KG1 (cell line): ENCODE measurements around the gene RASAL1.

Experiments
- DNase-seq: peaks from one replicate; lab custom pipeline; 2025; lab: John Stamatoyannopoulos, UW

RASAL1 gene

DNA sequence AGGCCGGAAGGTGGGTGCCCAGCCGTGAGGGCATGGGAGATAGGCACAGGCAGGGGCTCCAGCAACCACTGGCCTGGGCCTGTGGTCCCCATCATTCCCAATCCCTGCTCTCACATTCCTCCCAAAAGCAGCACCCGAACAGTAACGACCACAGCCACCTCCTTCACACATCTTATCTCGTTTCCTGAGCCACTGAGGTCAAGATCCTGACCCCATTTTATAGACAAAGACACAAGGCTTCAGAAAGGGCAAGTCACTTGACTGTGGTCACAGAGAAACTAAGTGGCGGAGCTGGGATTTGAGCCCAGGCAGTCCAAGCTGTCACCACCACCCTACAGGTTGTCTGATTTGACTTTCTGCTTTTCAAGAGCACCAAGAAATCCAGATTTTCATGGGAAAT lies 40.2 kb downstream of the RASAL1 start:
- DNase-seq, result no peak

DNA sequence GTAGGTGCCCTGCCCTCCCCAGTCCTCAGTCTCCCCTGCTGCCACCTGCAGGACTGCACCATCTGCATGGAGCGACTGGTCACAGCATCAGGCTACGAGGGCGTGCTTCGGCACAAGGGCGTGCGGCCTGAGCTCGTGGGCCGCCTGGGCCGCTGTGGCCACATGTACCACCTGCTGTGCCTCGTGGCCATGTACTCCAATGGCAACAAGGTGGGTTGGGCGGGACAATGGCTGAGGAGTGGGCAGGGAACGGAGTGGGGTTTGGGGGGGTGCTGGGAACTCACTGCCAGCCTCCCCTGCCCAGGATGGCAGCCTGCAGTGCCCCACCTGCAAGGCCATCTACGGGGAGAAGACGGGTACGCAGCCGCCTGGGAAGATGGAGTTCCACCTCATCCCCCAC lies 40.8 kb downstream of the RASAL1 start:
- DNase-seq, result no peak

GRCh38 chr12:113093409-113094101 lies 42.0 kb downstream of the RASAL1 start:
- DNase-seq, result no peak

DNA sequence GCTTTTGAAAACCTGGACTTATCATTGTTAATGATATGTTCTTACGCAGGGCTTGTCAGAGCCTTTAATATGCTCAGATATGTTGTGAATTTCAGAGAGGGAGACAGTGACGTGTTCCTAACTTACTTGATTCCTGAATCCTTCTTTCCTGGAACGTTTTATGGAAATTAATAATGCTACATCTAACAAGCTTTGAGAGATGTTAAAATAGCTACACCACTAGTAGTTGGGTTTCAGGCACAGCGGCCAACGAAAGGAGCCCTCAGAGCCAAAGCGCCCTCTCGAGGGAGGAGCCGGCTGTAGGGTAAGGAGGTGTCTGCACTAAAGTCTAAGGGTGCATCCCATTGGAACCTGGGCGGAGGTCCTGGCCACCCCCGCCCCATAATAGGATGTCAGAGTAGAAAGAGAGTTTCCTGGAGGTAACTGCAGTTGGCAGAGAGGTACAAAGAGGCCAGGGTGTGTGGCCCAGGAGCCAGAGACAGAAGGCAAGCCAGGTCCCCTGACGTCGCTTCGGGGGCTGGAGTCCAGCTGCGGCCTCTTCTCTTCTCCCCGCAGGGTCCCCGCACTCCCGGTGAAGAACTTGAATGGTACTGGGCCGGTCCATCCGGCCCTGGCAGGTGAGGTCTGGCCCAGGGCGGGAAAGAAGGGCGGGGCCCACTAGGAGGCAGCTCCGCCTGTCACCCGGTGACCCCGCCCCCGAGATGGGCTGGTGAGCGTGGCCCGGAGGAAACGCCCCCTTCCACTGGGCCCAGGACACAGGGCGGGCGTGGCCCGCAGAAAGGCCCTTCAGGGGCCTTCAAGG lies 42.8 kb downstream of the RASAL1 start:
- DNase-seq, result no peak

DNA sequence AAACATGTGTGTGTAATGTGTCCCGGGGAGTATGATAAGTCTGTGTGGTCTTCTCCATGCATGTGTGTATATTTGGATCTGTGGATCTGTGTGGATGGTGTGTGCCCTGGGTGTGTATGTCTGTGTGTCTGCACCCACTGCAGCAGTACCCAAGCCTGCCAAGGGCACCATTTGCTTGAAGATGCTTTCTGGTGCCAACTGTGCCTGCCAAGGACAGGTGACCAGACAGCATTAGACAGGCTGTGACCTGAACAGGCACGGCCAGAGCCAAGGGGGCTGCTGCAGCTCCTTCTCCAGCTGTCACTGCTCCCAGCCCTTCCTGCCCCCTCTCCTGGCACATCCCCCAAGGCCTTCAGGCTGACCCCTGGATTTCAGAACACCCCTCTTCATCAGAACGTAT lies 44.1 kb downstream of the RASAL1 start:
- no peak for DNase-seq

- no peak for DNase-seq
Observed at GRCh38 chr12:113090740-113091139, 44.8 kb downstream of the RASAL1 start.

DNA sequence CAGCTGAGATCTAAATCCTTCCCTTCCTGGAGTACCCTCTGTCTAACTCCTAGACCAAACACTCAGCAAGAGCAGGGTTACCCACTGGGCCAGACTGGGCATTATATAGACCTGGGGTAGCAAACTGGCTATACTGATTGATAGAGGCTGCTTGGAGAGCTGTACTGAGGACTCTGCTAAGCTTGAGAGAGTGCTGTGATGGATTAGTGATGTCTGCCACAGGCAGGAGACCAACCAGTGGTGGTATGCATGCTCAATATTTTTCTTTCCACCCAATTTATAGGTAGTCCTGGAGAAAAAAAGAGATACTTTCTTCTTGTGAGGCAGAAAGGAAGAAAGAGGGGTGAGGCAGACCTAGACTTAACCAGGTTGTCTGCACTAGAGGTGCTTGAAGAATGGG lies 45.7 kb downstream of the RASAL1 start:
- no peak for DNase-seq

DNA sequence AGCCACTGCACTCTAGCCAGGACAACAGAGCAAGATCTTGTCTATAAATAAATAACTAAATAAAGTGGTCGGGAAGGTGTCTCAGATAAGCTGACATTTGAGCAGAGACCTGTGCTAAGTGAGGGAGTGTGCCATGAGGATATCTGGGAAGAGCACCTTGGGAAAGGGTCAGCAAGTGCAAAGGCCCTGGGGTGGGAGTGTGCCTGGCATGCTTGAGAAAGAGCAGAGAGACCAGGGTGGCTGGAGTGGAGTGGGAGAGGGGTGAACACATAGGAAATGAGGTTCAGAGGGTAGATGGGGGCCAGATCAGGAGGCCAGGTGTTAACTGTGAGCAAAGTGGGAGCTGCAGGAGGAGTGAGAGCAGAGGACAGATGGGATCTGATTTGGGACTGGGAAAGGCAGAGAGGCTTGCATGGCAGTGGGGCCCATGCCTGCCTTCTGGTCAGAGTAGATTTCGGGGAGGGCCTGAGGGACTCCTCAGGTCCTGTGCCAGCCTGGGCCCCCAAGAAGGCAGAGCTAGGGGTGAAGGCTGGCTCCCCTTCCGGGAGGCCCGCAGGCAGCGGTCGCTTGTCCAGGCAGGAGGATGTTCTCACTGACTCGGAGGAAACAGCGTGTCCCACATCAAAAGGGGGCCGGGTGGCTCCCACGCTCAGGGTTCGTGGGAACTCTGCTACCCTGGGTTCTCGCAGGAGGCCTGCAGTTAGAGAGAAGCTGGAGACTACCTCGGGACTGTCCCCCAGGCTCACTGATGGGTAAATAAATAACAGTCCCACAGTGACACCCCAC lies 46.4 kb downstream of the RASAL1 start:
- no peak for DNase-seq

GRCh38 chr12:113088037-113088436 lies 47.5 kb downstream of the RASAL1 start:
- DNase-seq, result no peak

- no peak for DNase-seq
Observed at GRCh38 chr12:113087193-113087592, 48.4 kb downstream of the RASAL1 start.

- DNase-seq, result no peak
Observed at GRCh38 chr12:113086249-113087164, 49.1 kb downstream of the RASAL1 start.

- DNase-seq, result no peak
Observed at GRCh38 chr12:113083863-113084435, 51.6 kb downstream of the RASAL1 start.

- no peak for DNase-seq
Observed at GRCh38 chr12:113082486-113083148, 52.9 kb downstream of the RASAL1 start.

DNA sequence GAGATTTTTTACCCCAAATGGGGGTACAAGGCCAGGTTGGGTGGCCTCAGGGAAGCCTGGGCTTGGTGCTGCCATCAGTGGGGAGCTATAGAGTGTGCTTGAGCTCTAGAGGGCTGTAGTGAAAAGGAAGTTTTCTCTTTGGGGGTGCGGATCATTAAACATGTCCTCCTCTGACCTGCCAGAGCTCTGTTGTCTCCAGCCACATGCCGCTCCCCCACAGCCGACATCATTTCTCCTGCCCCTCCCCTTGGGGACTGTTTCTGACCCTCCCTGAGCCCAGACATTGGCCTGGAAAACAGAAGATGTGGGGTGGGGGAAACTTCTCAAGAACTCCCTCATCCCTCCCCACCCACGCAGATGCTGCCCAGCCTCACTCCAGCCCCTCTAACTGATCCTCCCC lies 53.7 kb downstream of the RASAL1 start:
- no peak for DNase-seq

DNA sequence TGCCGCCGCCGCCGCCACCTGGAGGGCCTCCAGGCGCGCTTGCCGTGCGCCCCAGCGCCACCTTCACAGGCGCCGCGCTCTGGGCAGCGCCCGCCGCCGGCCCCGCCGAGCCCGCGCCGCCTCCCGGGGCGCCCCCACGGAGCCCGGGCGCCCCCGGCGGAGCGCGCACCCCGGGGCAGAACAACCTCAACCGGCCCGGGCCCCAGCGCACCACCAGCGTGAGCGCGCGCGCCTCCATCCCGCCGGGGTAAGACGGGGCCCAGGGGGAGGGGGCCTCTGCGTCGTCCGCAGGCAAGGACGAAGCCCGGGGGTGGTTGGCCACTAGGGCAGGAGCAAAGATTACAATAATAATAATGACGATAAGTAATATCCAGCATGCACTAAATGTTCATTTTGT lies 57.7 kb downstream of the RASAL1 start:
- no peak for DNase-seq

DNA sequence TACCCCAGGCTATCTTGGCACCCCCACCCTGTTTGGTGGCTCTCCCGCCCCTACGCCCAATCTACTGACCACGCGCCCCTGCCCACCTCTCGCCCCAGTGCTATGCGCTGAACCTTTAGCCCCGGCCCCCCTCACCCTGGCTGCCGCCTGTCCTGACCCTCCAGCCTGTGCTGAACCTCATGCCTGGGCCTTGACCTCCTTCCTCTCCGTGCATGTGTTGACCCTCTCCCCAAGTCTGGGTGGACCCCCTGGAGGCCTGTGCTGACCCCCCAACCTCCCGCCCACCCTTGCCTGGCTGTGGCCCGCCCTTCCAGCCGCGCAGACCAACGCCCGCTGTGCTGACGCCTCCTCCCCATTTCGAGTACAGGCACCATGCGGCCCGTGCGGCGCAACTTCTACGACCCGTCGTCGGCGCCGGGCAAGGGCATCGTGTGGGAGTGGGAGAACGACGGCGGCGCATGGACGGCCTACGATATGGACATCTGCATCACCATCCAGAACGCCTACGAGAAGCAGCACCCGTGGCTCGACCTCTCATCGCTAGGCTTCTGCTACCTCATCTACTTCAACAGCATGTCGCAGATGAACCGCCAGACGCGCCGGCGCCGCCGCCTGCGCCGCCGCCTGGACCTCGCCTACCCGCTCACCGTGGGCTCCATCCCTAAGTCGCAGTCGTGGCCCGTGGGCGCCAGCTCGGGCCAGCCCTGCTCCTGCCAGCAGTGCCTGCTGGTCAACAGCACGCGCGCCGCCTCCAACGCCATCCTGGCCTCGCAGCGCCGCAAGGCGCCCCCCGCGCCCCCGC lies 58.3 kb downstream of the RASAL1 start:
- DNase-seq, result no peak

DNA sequence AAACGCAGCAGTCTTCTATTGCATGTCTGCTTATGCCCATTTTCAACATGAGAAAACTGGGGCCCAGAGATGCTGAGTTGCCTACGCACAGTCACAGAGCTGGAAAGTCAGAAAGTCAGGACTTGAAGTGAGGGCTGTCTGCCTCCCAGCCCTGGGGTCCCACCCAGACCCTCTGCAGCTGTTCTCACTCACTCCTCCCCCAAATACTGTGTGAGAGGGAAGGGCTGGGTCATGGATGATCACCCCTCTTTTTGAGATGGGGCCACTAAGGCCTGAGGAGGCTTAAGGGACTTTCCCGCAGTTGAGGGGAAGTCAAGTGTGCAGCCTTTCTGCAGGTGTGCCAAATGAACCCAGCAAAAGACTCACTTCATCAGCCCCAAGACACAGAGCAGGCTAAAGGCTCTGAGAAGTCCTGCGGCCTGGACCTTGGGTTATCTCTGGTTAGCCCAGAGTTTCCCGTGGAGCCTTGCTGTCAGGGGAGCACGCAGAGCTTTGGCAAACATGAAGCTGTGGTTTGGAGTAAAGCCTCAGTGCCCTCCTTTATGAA lies 60.4 kb downstream of the RASAL1 start:
- DNase-seq, result no peak

GRCh38 chr12:113073586-113073985 lies 62.0 kb downstream of the RASAL1 start:
- DNase-seq, result no peak

GRCh38 chr12:113072136-113072535 lies 63.4 kb downstream of the RASAL1 start:
- DNase-seq, result no peak
